ENCODE data around the gene DNTTIP2. TPM values are rescaled to one million over a fixed set of nuclear protein-coding genes. Genes with fewer than 3 reads are reported as not detected.
A peak's percentile ranks its signal among the peaks of the same experiment; 100 is the strongest.

DNTTIP2 gene
- total RNA-seq, 2 experiments from 2014 or later, result 56.4 to 57.4 TPM

GRCh38 chr1:93905051-93905450 is 26.0 kb upstream of the DNTTIP2 start:
- POLR2A ChIA-PET, result no interaction called here
- H3K4me1 Mint-ChIP-seq, result peaks cover 46% of the 10 kb centered on the region
- no peaks in the 10 kb centered on the region for H3K27me3 Mint-ChIP-seq
- no peaks in the 10 kb centered on the region for H3K9me3 Mint-ChIP-seq
- peak overlapping the region; percentile 63 for H3K27ac Mint-ChIP-seq
- no peak for DNase-seq
- CTCF ChIA-PET, result interaction anchor here (0.9 kb wide), 1 partner anchor 17 kb away, joined by 3 read pairs; no protein-coding TSS in a partner anchor
- H3K36me3 Mint-ChIP-seq (ENCODE audit: low read depth), result peaks cover 21% of the 10 kb centered on the region
- no peak overlapping the region for H3K4me3 Mint-ChIP-seq

GRCh38 chr1:93904228-93904627 is 25.2 kb upstream of the DNTTIP2 start:
- Mint-ChIP-seq H3K27me3 (no peaks in the 10 kb centered on the region), H3K4me1 (peaks cover 43% of the 10 kb centered on the region), H3K9me3 (no peaks in the 10 kb centered on the region), H3K4me3 (peak overlapping the region; percentile 4), H3K36me3 (ENCODE audit: low read depth) (peaks cover 27% of the 10 kb centered on the region), H3K27ac (peak overlapping the region; percentile 63)
- ChIA-PET CTCF (no interaction called here), POLR2A (interaction anchor here (0.7 kb wide), 1 partner anchor 116 kb away, joined by 4 read pairs; no protein-coding TSS in a partner anchor)
- no peak for DNase-seq

GRCh38 chr1:93900723-93901504 is 21.9 kb upstream of the DNTTIP2 start:
- no peaks in the 10 kb centered on the region for H3K27me3 Mint-ChIP-seq
- peaks cover 23% of the 10 kb centered on the region for H3K4me1 Mint-ChIP-seq
- no peak overlapping the region for H3K4me3 Mint-ChIP-seq
- H3K9me3 Mint-ChIP-seq, result no peaks in the 10 kb centered on the region
- peaks cover 26% of the 10 kb centered on the region for H3K36me3 Mint-ChIP-seq (ENCODE audit: low read depth)
- POLR2A ChIA-PET, result no interaction called here
- no peak overlapping the region for H3K27ac Mint-ChIP-seq
- DNase-seq, result no peak
- CTCF ChIA-PET, result no interaction called here

GRCh38 chr1:93899543-93900207 is 20.7 kb upstream of the DNTTIP2 start:
- no peak for DNase-seq
- CTCF ChIA-PET, result interaction anchor here (0.6 kb wide), 1 partner anchor 17 kb away, joined by 3 read pairs; no protein-coding TSS in a partner anchor
- H3K27me3 Mint-ChIP-seq, result no peaks in the 10 kb centered on the region
- no peak overlapping the region for H3K27ac Mint-ChIP-seq
- peaks cover 30% of the 10 kb centered on the region for H3K36me3 Mint-ChIP-seq (ENCODE audit: low read depth)
- no peaks in the 10 kb centered on the region for H3K9me3 Mint-ChIP-seq
- H3K4me3 Mint-ChIP-seq, result no peak overlapping the region
- POLR2A ChIA-PET, result no interaction called here
- peaks cover 16% of the 10 kb centered on the region for H3K4me1 Mint-ChIP-seq

- H3K36me3 Mint-ChIP-seq (ENCODE audit: low read depth), result peaks cover 16% of the 10 kb centered on the region
- DNase-seq, result no peak
- no peaks in the 10 kb centered on the region for H3K4me1 Mint-ChIP-seq
- ChIA-PET POLR2A (no interaction called here), CTCF (no interaction called here)
- no peak overlapping the region for H3K27ac Mint-ChIP-seq
- H3K4me3 Mint-ChIP-seq, result no peak overlapping the region
- no peaks in the 10 kb centered on the region for H3K9me3 Mint-ChIP-seq
- no peaks in the 10 kb centered on the region for H3K27me3 Mint-ChIP-seq
Measured at GRCh38 chr1:93888900-93889299, 9.9 kb upstream of the DNTTIP2 start.

GRCh38 chr1:93882269-93882668 is 3.3 kb upstream of the DNTTIP2 start:
- POLR2A ChIA-PET, result no interaction called here
- CTCF ChIA-PET, result interaction anchor here (2.1 kb wide), 1 partner anchor 27 kb away, joined by 6 read pairs; the partner anchor contains the start of gene GCLM
- Mint-ChIP-seq H3K27ac (no peak overlapping the region), H3K4me1 (peaks cover 24% of the 10 kb centered on the region), H3K4me3 (no peak overlapping the region), H3K36me3 (ENCODE audit: low read depth) (peaks cover 16% of the 10 kb centered on the region), H3K27me3 (no peaks in the 10 kb centered on the region), H3K9me3 (no peaks in the 10 kb centered on the region)
- DNase-seq, result no peak

GRCh38 chr1:93880731-93881130 is 1.7 kb upstream of the DNTTIP2 start:
- H3K9me3 Mint-ChIP-seq, result no peaks in the 10 kb centered on the region
- H3K36me3 Mint-ChIP-seq (ENCODE audit: low read depth), result peaks cover 27% of the 10 kb centered on the region
- no peak overlapping the region for H3K27ac Mint-ChIP-seq
- H3K4me3 Mint-ChIP-seq, result no peak overlapping the region
- no peak for DNase-seq
- H3K4me1 Mint-ChIP-seq, result peaks cover 35% of the 10 kb centered on the region
- POLR2A ChIA-PET, result no interaction called here
- CTCF ChIA-PET, result no interaction called here
- no peaks in the 10 kb centered on the region for H3K27me3 Mint-ChIP-seq

GRCh38 chr1:93878501-93878888 is 511 bp downstream of the DNTTIP2 start:
- POLR2A ChIA-PET, result no interaction called here
- DNase-seq, result peak; percentile 56
- peaks cover 47% of the 10 kb centered on the region for H3K4me1 Mint-ChIP-seq
- peak overlapping the region; percentile 89 for H3K4me3 Mint-ChIP-seq
- H3K27me3 Mint-ChIP-seq, result no peaks in the 10 kb centered on the region
- H3K9me3 Mint-ChIP-seq, result no peaks in the 10 kb centered on the region
- peaks cover 44% of the 10 kb centered on the region for H3K36me3 Mint-ChIP-seq (ENCODE audit: low read depth)
- H3K27ac Mint-ChIP-seq, result peak overlapping the region; percentile 98
- CTCF ChIA-PET, result interaction anchor here (0.8 to 1.3 kb wide), 3 partner anchors 60 to 573 kb away, joined by 3 to 4 read pairs (median 3); no protein-coding TSS in a partner anchor

GRCh38 chr1:93877529-93877928 is 1.5 kb downstream of the DNTTIP2 start:
- Mint-ChIP-seq H3K36me3 (ENCODE audit: low read depth) (peaks cover 43% of the 10 kb centered on the region), H3K27ac (peak overlapping the region; percentile 51), H3K4me1 (peaks cover 45% of the 10 kb centered on the region), H3K27me3 (no peaks in the 10 kb centered on the region), H3K4me3 (peak overlapping the region; percentile 89), H3K9me3 (no peaks in the 10 kb centered on the region)
- DNase-seq, result no peak
- ChIA-PET CTCF (interaction anchor here (0.6 to 0.9 kb wide), 2 partner anchors 27 to 572 kb away, joined by 3 read pairs; no protein-coding TSS in a partner anchor), POLR2A (no interaction called here)

- ChIA-PET POLR2A (interaction anchor here (0.7 kb wide), 1 partner anchor 54 kb away, joined by 3 read pairs; no protein-coding TSS in a partner anchor), CTCF (no interaction called here)
- H3K27ac Mint-ChIP-seq, result peak overlapping the region; percentile 17
- H3K27me3 Mint-ChIP-seq, result no peaks in the 10 kb centered on the region
- no peaks in the 10 kb centered on the region for H3K9me3 Mint-ChIP-seq
- H3K4me3 Mint-ChIP-seq, result peak overlapping the region; percentile 49
- no peak for DNase-seq
- H3K4me1 Mint-ChIP-seq, result peaks cover 45% of the 10 kb centered on the region
- H3K36me3 Mint-ChIP-seq (ENCODE audit: low read depth), result peaks cover 55% of the 10 kb centered on the region
Measured at GRCh38 chr1:93876244-93876643, 2.8 kb downstream of the DNTTIP2 start.

GRCh38 chr1:93874025-93874651 is 4.9 kb downstream of the DNTTIP2 start:
- ChIA-PET POLR2A (no interaction called here), CTCF (no interaction called here)
- H3K36me3 Mint-ChIP-seq (ENCODE audit: low read depth), result peaks cover 67% of the 10 kb centered on the region
- no peak overlapping the region for H3K4me3 Mint-ChIP-seq
- H3K4me1 Mint-ChIP-seq, result peaks cover 34% of the 10 kb centered on the region
- peak overlapping the region; percentile 4 for H3K27ac Mint-ChIP-seq
- H3K27me3 Mint-ChIP-seq, result no peaks in the 10 kb centered on the region
- H3K9me3 Mint-ChIP-seq, result no peaks in the 10 kb centered on the region
- DNase-seq, result peak; percentile 23

- no peak for DNase-seq
- peaks cover 65% of the 10 kb centered on the region for H3K36me3 Mint-ChIP-seq (ENCODE audit: low read depth)
- no peak overlapping the region for H3K4me3 Mint-ChIP-seq
- H3K4me1 Mint-ChIP-seq, result peaks cover 14% of the 10 kb centered on the region
- no peaks in the 10 kb centered on the region for H3K27me3 Mint-ChIP-seq
- ChIA-PET POLR2A (no interaction called here), CTCF (no interaction called here)
- no peaks in the 10 kb centered on the region for H3K9me3 Mint-ChIP-seq
- no peak overlapping the region for H3K27ac Mint-ChIP-seq
Measured at GRCh38 chr1:93871366-93871765, 7.6 kb downstream of the DNTTIP2 start.

GRCh38 chr1:93869653-93870052 is 9.4 kb downstream of the DNTTIP2 start:
- ChIA-PET CTCF (interaction anchor here (1.3 kb wide), 1 partner anchor 25 kb away, joined by 3 read pairs; no protein-coding TSS in a partner anchor), POLR2A (no interaction called here)
- Mint-ChIP-seq H3K36me3 (ENCODE audit: low read depth) (peaks cover 53% of the 10 kb centered on the region), H3K4me1 (peaks cover 6% of the 10 kb centered on the region), H3K27ac (no peak overlapping the region), H3K9me3 (no peaks in the 10 kb centered on the region), H3K4me3 (no peak overlapping the region), H3K27me3 (no peaks in the 10 kb centered on the region)
- no peak for DNase-seq

Measured in activated CD4-positive, alpha-beta T cell treated with anti-CD3 and anti-CD28 coated beads, Interleukin-2, amount 10 ng/mL, durations not matched to agents 7 days and 5 days (primary cell).